OCI-LY3 (cell line): ENCODE data around the gene ARL8B.

Experiments used
- EZH2phosphoT487 ChIP-seq: fragments of 200-600 bp; shearing (Covaris generic); IDR thresholded peaks from 2 replicates; pipeline ENCODE4 v1.6.1; 2018; ENCODE audit warnings: antibody characterized with exemption, mixed run types, low read depth
- TF ChIP-seq, protein P1 (sequence below): fragments of 200-600, 300-600 bp; sonication (generic); IDR thresholded peaks from 2 replicates; pipeline ENCODE4 v1.5.1; 2014; ENCODE audit warnings: antibody characterized with exemption, low read length, low read depth

GRCh38 chr3:5195605-5196004 is 73.5 kb downstream of the ARL8B start:
- TF ChIP-seq, protein P1, sequence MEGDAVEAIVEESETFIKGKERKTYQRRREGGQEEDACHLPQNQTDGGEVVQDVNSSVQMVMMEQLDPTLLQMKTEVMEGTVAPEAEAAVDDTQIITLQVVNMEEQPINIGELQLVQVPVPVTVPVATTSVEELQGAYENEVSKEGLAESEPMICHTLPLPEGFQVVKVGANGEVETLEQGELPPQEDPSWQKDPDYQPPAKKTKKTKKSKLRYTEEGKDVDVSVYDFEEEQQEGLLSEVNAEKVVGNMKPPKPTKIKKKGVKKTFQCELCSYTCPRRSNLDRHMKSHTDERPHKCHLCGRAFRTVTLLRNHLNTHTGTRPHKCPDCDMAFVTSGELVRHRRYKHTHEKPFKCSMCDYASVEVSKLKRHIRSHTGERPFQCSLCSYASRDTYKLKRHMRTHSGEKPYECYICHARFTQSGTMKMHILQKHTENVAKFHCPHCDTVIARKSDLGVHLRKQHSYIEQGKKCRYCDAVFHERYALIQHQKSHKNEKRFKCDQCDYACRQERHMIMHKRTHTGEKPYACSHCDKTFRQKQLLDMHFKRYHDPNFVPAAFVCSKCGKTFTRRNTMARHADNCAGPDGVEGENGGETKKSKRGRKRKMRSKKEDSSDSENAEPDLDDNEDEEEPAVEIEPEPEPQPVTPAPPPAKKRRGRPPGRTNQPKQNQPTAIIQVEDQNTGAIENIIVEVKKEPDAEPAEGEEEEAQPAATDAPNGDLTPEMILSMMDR, result no peak
- no peak for TF ChIP-seq EZH2phosphoT487
